Choroid plexus epithelial cell (primary cell): ENCODE data around the gene SDE2.
"Not testable (repeated sequence)": the region's sequence is repeated elsewhere in the genome, so short reads cannot be mapped to it uniquely, and the experiment has no call there.

Source experiments
- DNase-seq: peaks from one replicate; pipeline ENCODE4 v3.0.0-alpha.2; 2010; ENCODE audit warnings: low read depth
- H3K4me3 ChIP-seq: 2 replicates; pipeline ENCODE4 v1.5.1; 2011; ENCODE audit warnings: low read depth, mild to moderate bottlenecking, control low read depth, low read length, moderate library complexity
- TF ChIP-seq, protein P1 (sequence below): conservative IDR thresholded peaks from 2 replicates; pipeline ENCODE4 v1.5.1; 2011; ENCODE audit warnings: low read depth, mild to moderate bottlenecking, control low read depth, inconsistent platforms, low read length, moderate library complexity

SDE2 gene

DNA sequence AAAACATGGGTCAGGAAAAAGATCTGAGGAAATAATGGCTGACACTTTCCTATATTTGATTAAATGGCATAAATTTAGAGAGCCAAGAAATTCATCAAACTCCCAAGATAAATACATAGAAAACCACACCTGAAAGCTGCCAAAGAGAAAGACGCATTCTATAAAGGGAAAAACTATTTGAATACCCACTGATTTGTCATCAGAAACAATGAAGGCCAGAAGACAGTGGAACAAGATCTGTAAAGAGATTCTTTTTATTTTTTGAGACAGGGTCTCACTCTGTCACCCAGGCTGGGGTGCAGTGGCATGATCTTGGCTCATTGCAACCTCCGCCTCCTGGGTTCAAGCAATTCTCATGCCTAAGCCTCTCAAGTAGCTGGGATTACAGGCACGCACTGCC lies 17.4 kb downstream of the SDE2 start:
- no peak overlapping the region for H3K4me3 ChIP-seq
- TF ChIP-seq, protein P1, sequence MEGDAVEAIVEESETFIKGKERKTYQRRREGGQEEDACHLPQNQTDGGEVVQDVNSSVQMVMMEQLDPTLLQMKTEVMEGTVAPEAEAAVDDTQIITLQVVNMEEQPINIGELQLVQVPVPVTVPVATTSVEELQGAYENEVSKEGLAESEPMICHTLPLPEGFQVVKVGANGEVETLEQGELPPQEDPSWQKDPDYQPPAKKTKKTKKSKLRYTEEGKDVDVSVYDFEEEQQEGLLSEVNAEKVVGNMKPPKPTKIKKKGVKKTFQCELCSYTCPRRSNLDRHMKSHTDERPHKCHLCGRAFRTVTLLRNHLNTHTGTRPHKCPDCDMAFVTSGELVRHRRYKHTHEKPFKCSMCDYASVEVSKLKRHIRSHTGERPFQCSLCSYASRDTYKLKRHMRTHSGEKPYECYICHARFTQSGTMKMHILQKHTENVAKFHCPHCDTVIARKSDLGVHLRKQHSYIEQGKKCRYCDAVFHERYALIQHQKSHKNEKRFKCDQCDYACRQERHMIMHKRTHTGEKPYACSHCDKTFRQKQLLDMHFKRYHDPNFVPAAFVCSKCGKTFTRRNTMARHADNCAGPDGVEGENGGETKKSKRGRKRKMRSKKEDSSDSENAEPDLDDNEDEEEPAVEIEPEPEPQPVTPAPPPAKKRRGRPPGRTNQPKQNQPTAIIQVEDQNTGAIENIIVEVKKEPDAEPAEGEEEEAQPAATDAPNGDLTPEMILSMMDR: no peak
- no peak for DNase-seq

DNA sequence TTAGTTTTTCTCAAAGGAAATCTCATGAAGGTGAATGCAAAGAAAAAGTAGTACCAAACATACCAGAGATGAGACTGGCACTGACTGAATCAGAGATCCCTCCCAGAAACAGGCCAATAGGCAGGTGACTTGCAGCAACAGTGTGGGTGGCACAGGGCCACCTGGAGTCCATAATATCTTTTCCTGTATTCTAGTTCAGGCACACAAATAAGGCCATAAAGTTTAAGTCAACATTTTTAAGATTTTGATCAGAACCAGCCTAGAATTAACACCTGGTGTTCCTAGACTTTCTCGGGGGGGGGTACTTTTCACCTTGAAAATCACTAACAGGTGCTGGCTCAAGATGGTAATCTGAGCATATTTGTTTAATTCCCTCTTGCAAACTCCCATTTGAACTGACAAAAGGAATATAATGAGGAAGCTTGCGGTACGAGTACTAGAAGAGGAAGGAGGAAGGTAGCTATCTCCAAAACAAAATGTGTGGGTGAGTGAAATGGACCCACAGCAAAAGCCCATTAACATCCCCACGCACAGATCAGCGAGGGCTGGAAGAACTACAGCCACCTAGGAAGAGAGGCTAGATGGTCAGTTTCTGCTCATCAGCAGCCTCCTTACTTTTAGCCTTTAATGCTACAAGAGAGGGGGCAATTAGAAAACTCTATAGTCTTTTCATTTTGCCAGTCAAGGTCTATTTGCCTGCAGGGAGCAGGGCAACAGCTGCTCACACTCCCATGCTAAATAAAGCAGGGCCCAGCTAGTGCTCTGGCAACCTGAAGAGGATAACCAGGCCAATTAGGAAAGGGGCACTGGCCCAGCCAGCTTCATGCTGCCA lies 18.9 kb downstream of the SDE2 start:
- DNase-seq: no peak
- H3K4me3 ChIP-seq: no peak overlapping the region
- TF ChIP-seq, protein P1: no peak

DNA sequence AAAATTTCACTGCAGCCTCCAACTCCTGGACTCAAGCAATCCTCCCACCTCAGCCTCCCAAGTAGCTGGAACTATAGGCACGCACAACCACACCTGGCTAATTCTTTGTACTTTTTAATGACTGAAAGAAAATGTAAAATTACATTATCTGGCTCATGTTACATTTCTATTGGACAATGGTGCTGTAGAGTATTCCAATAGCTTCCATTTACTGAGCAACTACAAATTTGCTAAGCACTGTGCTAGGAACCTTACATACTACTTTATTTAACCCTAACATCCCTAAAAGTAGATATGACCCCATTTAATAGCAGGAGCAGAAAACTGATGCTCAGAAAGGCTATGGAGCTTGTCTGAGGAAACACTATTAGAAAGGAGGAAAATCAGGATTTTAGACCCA lies 19.7 kb downstream of the SDE2 start:
- DNase-seq: no peak
- TF ChIP-seq, protein P1: no peak
- H3K4me3 ChIP-seq: no peak overlapping the region

DNA sequence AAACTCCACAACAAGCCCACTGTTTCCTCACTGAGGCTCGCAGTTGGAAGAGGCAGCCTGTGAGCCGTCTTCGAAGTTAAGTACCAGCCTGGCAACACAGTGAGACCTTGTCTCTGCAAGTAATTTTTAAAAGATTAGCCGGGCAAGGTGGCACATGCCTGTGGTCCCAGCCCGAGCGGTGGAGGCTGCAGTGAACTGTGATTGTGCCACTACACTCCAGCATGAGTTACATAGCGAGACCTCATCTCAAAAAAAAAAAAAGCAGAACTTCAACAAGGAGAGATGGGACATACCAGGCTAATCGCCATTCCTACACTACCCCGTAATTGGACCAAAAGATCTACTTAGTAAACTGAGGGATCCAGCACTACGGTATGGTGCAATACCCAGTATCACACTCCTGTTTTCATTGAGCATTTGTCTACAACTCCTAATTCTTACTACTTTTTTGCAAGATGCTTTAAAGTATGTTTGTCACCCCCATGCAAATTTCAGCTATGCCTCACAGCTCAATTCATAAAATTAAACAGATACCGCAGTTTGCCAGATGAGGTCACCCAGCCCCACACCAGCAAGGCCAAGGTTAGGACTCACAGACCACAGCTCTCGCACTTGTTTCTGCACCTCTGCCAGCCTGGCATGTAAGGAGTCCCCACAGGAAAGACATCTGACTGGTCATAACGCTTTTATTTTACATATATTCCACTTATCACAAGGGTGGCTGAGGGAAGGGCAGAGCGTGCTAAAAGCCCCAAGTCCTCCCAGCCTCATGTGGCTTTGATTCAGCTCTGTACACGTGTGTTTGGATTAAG lies 21.0 kb downstream of the SDE2 start:
- TF ChIP-seq, protein P1: no peak
- H3K4me3 ChIP-seq: no peak overlapping the region
- DNase-seq: no peak

DNA sequence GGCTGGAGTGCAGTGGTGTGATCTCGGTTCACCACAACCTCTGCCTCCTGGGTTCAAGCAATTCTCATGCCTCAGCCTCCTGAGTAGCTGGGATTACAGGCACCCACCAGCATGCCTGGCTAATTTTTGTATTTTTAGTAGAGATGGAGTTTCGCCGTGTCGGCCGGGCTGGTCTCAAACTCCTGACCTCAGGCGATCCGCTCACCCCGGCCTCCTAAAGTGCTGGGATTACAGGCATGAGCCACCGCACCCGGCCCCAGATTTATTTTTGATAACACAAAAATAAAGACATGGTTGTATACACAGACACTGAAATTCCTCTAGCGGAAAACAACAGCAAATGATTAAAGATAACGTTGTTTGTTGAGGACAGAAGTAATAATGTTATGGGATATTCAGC lies 24.0 kb downstream of the SDE2 start:
- not testable (repeated sequence) for H3K4me3 ChIP-seq, DNase-seq

DNA sequence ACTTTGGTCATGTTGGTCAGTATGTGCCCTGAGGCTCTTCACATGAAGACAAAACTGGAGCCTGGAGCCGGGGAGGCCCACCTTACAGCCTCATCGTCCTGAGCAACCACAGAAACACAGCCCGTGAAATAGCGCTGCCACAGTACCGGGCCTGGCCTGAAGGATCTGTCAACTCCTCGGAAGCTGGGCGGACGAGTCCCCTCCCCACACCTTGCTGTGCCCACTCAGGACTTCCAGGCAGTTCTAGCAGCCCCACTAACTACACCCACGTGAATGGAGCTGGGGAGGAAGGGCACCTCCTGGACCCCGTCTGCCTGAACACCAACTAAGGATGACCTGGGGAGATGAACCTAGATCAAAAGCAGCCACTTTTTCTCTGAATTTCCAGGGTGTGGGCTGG lies 24.7 kb downstream of the SDE2 start:
- TF ChIP-seq, protein P1: no peak
- H3K4me3 ChIP-seq: no peak overlapping the region
- no peak for DNase-seq

DNA sequence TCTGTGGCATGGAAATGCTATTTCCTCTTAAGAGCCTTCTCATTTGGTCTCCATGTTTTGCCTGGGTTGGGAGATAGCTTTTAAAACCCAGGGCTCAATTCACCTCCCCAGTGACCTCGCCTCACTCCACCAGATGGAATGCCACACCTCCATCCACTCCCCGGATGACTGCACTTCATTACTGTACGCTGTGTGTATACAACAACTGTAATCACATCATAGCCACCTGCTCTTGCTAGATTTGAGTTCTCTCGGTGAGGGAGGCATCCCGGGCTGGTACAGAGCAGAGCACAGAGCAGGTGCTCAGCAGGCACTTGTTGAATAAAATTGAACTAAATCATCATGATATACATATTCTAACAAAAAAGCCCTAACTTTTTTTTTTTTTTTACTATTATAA lies 26.0 kb downstream of the SDE2 start:
- no peak overlapping the region for H3K4me3 ChIP-seq
- TF ChIP-seq, protein P1: no peak
- DNase-seq: no peak
